ENCODE measurements around the gene CTTNBP2. TPM values are rescaled to one million over a fixed set of nuclear protein-coding genes. Genes with fewer than 3 reads are reported as not detected.
A peak's percentile ranks its signal among the peaks of the same experiment; 100 is the strongest.

CTTNBP2 gene
- 15.7 and 17.6 TPM in 2 replicates for total RNA-seq (2021)
- long read RNA-seq, full-length matches to known transcripts, result 2 of 34 reads
- long read RNA-seq, partial matches to known transcripts, result 13 of 34 reads
- long read RNA-seq, other reads (novel, unspliced or antisense), result 19 of 34 reads

GRCh38 chr7:117873310-117874190 lies at the start of gene CTTNBP2:
CTTNBP2 (minus strand) TSS chr7:117873441; CDS start chr7:117873415, 26 bp downstream.
- H3K36me3 Mint-ChIP-seq (ENCODE audit: insufficient read depth in 1 of 3, low read depth in 3 of 3), result no peaks in the 10 kb centered on the region; a peak in 2 of 7 replicates
- H2BK12ac ChIP-seq (ENCODE audit: insufficient read length, low read depth, low read length), result no peak within 1 kb of the TSS
- WGBS (ENCODE audit: extremely low coverage, insufficient read length, low lambda C conversion rate), result no CpG with 5 or more reads among the region's 87 CpGs
- no peaks in the 10 kb centered on the region for H4K20me1 ChIP-seq (ENCODE audit: control insufficient read depth, insufficient read depth, insufficient read length)
- no peaks in the 10 kb centered on the region for H3K79me1 ChIP-seq (ENCODE audit: insufficient read depth, low read depth, low read length, poor library complexity, severe bottlenecking)
- H3K23me2 ChIP-seq (ENCODE audit: insufficient read length, low read depth, low read length, poor library complexity, severe bottlenecking), result peaks cover 7% of the 10 kb centered on the region
- H2BK120ac ChIP-seq (ENCODE audit: low read depth, low read length, poor library complexity, severe bottlenecking), result no peak within 1 kb of the TSS
- H3K9me3 Mint-ChIP-seq, result no peaks in the 10 kb centered on the region; a peak in 1 of 5 replicates
- H4K5ac ChIP-seq (ENCODE audit: insufficient read length, low read depth, low read length), result no peak within 1 kb of the TSS
- H3K4me1 Mint-ChIP-seq, result peaks cover 65 to 72% of the 10 kb centered on the region in 2 experiments
- TF ChIP-seq CTCF (conservative IDR thresholded peaks at IDR 0.05), result no peak
- peaks cover 20% of the 10 kb centered on the region; the same call in 1 of the 2 replicates for H3K79me2 ChIP-seq (ENCODE audit: insufficient read depth, low read length)
- no peak within 1 kb of the TSS for H2BK5ac ChIP-seq (ENCODE audit: insufficient read length, low read length)
- H2BK15ac ChIP-seq (ENCODE audit: low read depth, low read length), result no peak within 1 kb of the TSS
- H3K18ac ChIP-seq (ENCODE audit: insufficient read length, low read depth, low read length), result peak within 1 kb of the TSS; percentile 73
- H4K91ac ChIP-seq (ENCODE audit: insufficient read length, low read depth, low read length), result no peak within 1 kb of the TSS
- no peak within 1 kb of the TSS for H3K4ac ChIP-seq (ENCODE audit: low read depth, low read length)
- H3K56ac ChIP-seq (ENCODE audit: insufficient read length, low read depth, low read length), result no peak within 1 kb of the TSS
- H3K14ac ChIP-seq (ENCODE audit: insufficient read depth, low read length), result peak within 1 kb of the TSS; percentile 76
- H3T11ph ChIP-seq (ENCODE audit: low read length), result no peak within 1 kb of the TSS
- no peaks in the 10 kb centered on the region for H3K9me3 ChIP-seq (ENCODE audit: control insufficient read depth, low read depth, low read length)
- no peak within 1 kb of the TSS for H4K8ac ChIP-seq (replicated peaks; ENCODE audit: insufficient read length, low read depth, low read length)
- peaks cover 4% of the 10 kb centered on the region for H3K4me1 ChIP-seq (ENCODE audit: insufficient read depth, low read length)
- H3K27ac ChIP-seq (ENCODE audit: insufficient read length, low read depth, low read length), result no peak within 1 kb of the TSS
- no peak within 1 kb of the TSS for H3K23ac ChIP-seq (ENCODE audit: insufficient read length, low read depth, low read length)
- peak within 1 kb of the TSS; percentile 88 to 91 for H3K4me3 Mint-ChIP-seq
- H3K4me2 ChIP-seq (ENCODE audit: insufficient read depth, insufficient read length, low read length), result peak within 1 kb of the TSS; percentile 86
- H3K27ac Mint-ChIP-seq, result peak within 1 kb of the TSS; percentile 42 to 95 (median 84); a peak in 6 of 7 replicates
- H3K27me3 ChIP-seq (ENCODE audit: insufficient read depth, low read length), result no peaks in the 10 kb centered on the region
- peak within 1 kb of the TSS; percentile 55 for H3K9ac ChIP-seq (ENCODE audit: extremely low read depth, insufficient read length, low read length)
- no peak within 1 kb of the TSS for H2BK20ac ChIP-seq (ENCODE audit: low read depth, low read length, poor library complexity, severe bottlenecking)
- peaks cover 9% of the 10 kb centered on the region for H3K27me3 Mint-ChIP-seq (ENCODE audit: low read depth)
- peak; percentile 65 for DNase-seq
- H2AFZ ChIP-seq (ENCODE audit: low read length), result no peak within 1 kb of the TSS
- H2AK5ac ChIP-seq (ENCODE audit: insufficient read length, low read length), result no peak within 1 kb of the TSS
